RWPE2 (cell line): ENCODE data around the gene PTPRM.

Experiments
- ATAC-seq: fragments of 200-7000 bp; cut with Tn5 transposase; 3 replicates; pipeline ENCODE4 v1.9.1; 2021; ENCODE audit warnings: low read depth
- DNase-seq: peaks from one replicate; pipeline ENCODE4 v3.0.0-alpha.2; 2020; ENCODE audit warnings: low spot score
- H3K27ac ChIP-seq: fragments of 450-650 bp; 2 replicates; pipeline ENCODE4 v1.5.1; 2017; ENCODE audit warnings: mild to moderate bottlenecking; ENCODE audit not compliant: poor library complexity, severe bottlenecking
- H3K27me3 ChIP-seq: fragments of 250-450 bp; sonication (Bioruptor Pico); 2 replicates; pipeline ENCODE4 v1.5.1; 2021; ENCODE audit warnings: mild to moderate bottlenecking, moderate library complexity; ENCODE audit not compliant: insufficient read depth, poor library complexity, severe bottlenecking
- H3K36me3 ChIP-seq: fragments of 250-450 bp; sonication (Bioruptor Pico); 2 replicates; pipeline ENCODE4 v1.5.1; 2020; ENCODE audit warnings: low read depth, mild to moderate bottlenecking, moderate library complexity
- H3K4me1 ChIP-seq: fragments of 250-450 bp; sonication (Bioruptor Pico); 2 replicates; pipeline ENCODE4 v1.5.1; 2021; ENCODE audit warnings: mild to moderate bottlenecking, moderate library complexity; ENCODE audit not compliant: insufficient read depth, poor library complexity, severe bottlenecking
- H3K4me3 ChIP-seq: fragments of 250-450 bp; sonication (Bioruptor Pico); 2 replicates; pipeline ENCODE4 v1.5.1; 2021; ENCODE audit warnings: mild to moderate bottlenecking, moderate library complexity; ENCODE audit not compliant: severe bottlenecking
- H3K9me3 ChIP-seq: fragments of 250-450 bp; sonication (Bioruptor Pico); 2 replicates; pipeline ENCODE4 v1.5.1; 2021; ENCODE audit warnings: mild to moderate bottlenecking, moderate library complexity; ENCODE audit not compliant: severe bottlenecking
- CTCF ChIP-seq: fragments of 450-650 bp; IDR thresholded peaks from one replicate; pipeline ENCODE4 v1.5.1; 2017; ENCODE audit warnings: mild to moderate bottlenecking, moderate library complexity; ENCODE audit not compliant: poor library complexity, severe bottlenecking

The PTPRM gene

DNA sequence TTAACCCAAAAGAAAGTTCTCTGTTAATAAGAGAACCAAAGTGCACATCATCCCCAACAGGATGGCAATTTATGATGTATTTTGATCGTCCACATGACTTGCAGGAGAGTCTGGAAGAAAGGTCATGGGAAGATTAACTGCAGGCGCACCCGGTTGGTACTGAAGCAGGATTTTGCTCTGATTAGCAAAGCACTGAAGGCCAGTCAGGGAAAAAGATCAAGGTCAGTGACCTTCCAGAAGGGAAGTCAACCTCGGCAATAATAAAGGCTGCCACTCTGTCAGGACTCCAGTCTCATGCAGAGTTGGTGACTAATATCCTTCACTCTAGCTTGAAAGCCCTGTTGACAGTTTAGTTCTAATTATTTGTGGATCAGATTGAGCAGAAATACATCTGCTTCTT, 609.4 kb downstream of the PTPRM start:
- Histone ChIP-seq H3K27me3 (no peaks in the 10 kb centered on the region), H3K4me1 (no peaks in the 10 kb centered on the region), H3K4me3 (no peak overlapping the region), H3K9me3 (no peaks in the 10 kb centered on the region), H3K27ac (no peak overlapping the region), H3K36me3 (no peaks in the 10 kb centered on the region)
- TF ChIP-seq CTCF = no peak
- ATAC-seq (no peak), DNase-seq (no peak)

- Histone ChIP-seq H3K4me3 (no peak overlapping the region), H3K27ac (no peak overlapping the region), H3K9me3 (no peaks in the 10 kb centered on the region), H3K36me3 (no peaks in the 10 kb centered on the region), H3K4me1 (no peaks in the 10 kb centered on the region), H3K27me3 (no peaks in the 10 kb centered on the region)
- ATAC-seq (peak; percentile 85), DNase-seq (no peak)
- TF ChIP-seq CTCF = no peak
These were observed 610.4 kb downstream of the PTPRM start for GRCh38 chr18:8177330-8178016.

DNA sequence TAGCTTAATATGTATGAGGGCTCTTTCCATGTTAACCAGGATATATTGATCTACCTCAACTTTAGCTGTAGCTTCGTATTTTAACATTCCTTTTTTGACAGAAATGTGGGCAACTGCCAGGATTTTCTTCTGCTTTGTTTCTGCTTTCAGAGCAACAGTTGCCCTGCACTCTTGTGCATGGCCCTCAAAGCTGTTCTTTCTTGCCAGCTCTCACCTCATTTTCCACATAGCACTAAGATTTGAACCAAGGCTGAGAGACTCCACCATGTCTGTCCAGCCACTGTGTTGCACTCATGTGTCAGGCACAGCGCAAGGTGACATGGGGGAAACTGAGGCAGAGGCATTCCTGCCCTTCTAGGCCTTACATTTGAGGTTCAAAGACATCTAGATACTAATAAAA, 619.3 kb downstream of the PTPRM start:
- Histone ChIP-seq H3K4me3 (no peak overlapping the region), H3K27ac (no peak overlapping the region), H3K4me1 (no peaks in the 10 kb centered on the region), H3K27me3 (no peaks in the 10 kb centered on the region), H3K9me3 (no peaks in the 10 kb centered on the region), H3K36me3 (no peaks in the 10 kb centered on the region)
- DNase-seq (no peak), ATAC-seq (no peak)
- no peak for TF ChIP-seq CTCF

- Histone ChIP-seq H3K4me3 (no peak overlapping the region), H3K27ac (no peak overlapping the region), H3K4me1 (no peaks in the 10 kb centered on the region), H3K9me3 (no peaks in the 10 kb centered on the region), H3K27me3 (no peaks in the 10 kb centered on the region), H3K36me3 (no peaks in the 10 kb centered on the region)
- ATAC-seq (peak; percentile 31; the same call in 1 of the 3 replicates), DNase-seq (no peak)
- no peak for TF ChIP-seq CTCF
These were observed 621.1 kb downstream of the PTPRM start for GRCh38 chr18:8188184-8188583.

DNA sequence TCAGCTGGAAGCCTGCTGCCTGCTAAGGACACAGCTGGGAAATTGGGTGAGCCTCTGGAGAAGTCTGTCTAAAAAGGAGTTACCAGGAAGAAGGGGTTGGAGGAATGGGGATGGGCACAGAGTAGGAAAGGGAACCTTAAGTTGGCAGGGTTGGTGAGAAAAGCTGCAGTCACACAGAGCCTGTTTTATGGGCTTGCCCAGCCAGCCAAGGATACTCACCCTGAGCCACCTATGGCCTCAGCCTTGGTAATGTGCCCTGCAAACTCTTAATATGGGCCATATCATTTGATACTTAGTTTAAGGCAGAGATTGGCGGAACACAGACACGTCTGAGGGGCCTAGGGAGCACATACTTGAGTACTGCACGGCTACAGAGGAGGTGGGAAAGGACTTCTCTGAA, 623.9 kb downstream of the PTPRM start:
- H3K27ac ChIP-seq = no peak overlapping the region
- no peaks in the 10 kb centered on the region for H3K9me3 ChIP-seq
- TF ChIP-seq CTCF = no peak
- no peaks in the 10 kb centered on the region for H3K36me3 ChIP-seq
- no peak overlapping the region for H3K4me3 ChIP-seq
- H3K27me3 ChIP-seq = no peaks in the 10 kb centered on the region
- H3K4me1 ChIP-seq = no peaks in the 10 kb centered on the region
- DNase-seq = no peak
- no peak for ATAC-seq
